H7 (cell line): ENCODE measurements around the gene SUFU. TPM values are rescaled to one million over a fixed set of nuclear protein-coding genes. Genes with fewer than 3 reads are reported as not detected.
"Not testable (repeated sequence)": the region's sequence is repeated elsewhere in the genome, so short reads cannot be mapped to it uniquely, and the experiment has no call there.

Experiments
- DNase-seq: peaks from one replicate; pipeline ENCODE4 v3.0.0; 2012
- H3K27me3 ChIP-seq: 2 replicates; pipeline ENCODE4 v1.6.0; 2011; ENCODE audit warnings: mild to moderate bottlenecking, low read length; ENCODE audit not compliant: control insufficient read depth, insufficient read depth
- H3K36me3 ChIP-seq: replicated peaks from 2 replicates; pipeline ENCODE4 v1.5.1; 2011; ENCODE audit warnings: low read length; ENCODE audit not compliant: control insufficient read depth, insufficient read depth
- H3K4me3 ChIP-seq: 2 replicates; pipeline ENCODE4 v1.5.1; 2011; ENCODE audit warnings: low read depth, mild to moderate bottlenecking, control low read depth, low read length, moderate library complexity; ENCODE audit not compliant: insufficient read depth
- total RNA-seq: library from RNA; depleted of rRNA; stranded (reverse); fragments of >200 nt; shearing (Covaris generic); gene quantifications from 2 replicates; pipeline ENCODE4 v1.2.3, GENCODE V29; 2014

The SUFU gene
- total RNA-seq, 1 experiment from 2014 or later = 3.5 TPM

DNA sequence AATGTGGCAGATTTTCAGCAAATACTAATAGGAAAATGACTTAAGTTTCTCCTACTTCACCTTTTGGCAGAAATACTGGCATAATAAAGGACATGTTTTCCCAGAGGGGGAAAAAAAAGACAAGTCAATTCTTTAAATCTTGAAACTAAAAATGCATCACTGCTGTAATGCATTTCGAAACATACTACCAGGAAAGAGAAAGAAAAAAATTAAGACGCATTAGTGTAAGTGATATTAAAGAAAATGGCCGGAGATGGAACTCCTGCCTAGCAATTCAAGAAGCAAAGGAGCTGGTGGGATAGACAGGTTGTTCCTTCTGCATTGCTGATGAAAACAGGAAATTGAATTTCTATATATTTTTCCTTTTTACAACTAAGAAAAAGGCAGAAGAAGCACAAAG, 4.4 kb upstream of the SUFU start:
- H3K4me3 ChIP-seq = no peak overlapping the region
- H3K27me3 ChIP-seq = no peaks in the 10 kb centered on the region
- H3K36me3 ChIP-seq = no peaks in the 10 kb centered on the region; the same call in 1 of the 2 replicates
- DNase-seq = no peak

DNA sequence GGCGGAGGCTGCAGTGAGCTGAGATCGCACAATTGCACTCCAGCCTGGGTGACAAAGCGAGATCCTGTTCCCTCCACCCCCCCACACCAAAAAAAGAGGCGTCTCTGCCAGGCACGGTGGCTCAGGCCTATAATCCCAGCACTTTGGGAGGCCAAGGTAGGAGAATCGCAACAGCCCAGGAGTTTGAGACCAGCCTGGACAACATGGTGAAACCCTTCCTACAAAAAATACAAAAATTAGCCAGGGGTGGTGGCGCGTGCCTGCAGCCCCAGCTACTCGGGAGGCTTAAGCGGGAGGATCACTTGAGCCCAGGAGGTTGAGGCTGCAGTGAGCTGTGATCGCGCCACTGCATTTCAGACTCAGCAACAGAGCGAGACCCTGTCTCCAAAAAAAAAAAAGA, 3.1 kb upstream of the SUFU start:
- DNase-seq, H3K4me3 ChIP-seq: not testable (repeated sequence)

DNA sequence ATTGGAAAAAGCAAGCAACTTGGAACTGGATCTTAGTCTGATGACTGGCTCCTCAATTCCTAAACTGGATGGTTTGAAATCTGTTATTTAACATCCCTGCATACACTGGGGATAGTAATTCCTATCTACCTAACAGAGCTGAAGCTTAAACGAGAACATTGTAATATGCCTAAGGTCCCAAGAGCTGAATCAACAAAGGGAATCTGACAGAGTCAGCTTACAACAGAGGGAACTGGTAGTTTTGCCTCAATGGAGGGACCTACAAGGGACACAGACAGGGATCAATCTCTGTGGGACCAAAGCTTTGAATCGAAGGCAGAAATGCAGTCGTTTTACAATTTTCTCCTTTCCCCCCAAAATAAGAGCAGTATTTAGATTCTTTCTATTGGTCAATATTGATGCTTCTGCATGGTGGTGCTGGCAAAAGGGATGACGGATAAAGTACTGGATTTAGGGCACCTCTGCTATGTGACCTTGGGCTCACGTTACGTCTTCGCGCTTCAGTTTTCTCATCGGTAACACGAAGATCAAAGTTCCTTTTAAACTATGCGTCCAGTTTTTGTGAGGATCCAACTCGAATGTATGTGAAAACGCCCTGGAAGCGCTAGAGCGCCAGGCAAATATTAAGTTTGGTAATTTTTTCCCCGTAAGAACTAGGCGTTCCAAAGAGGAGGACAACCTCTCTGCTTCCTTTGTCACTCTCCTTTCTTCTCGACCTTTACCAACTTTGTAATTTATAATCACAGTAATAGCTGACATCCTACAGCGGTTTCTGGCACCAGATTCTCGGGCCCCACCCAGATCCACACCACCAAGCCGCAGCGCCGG, 2.4 kb upstream of the SUFU start:
- H3K36me3 ChIP-seq = no peaks in the 10 kb centered on the region; the same call in 1 of the 2 replicates
- H3K27me3 ChIP-seq = peaks cover 4% of the 10 kb centered on the region; the same call in 1 of the 2 replicates
- no peak for DNase-seq
- peak overlapping the region; percentile 90 for H3K4me3 ChIP-seq

More for the DNA sequence above, 3.1 kb upstream of the SUFU start:
- H3K36me3 ChIP-seq, H3K27me3 ChIP-seq: not testable (repeated sequence)

DNA sequence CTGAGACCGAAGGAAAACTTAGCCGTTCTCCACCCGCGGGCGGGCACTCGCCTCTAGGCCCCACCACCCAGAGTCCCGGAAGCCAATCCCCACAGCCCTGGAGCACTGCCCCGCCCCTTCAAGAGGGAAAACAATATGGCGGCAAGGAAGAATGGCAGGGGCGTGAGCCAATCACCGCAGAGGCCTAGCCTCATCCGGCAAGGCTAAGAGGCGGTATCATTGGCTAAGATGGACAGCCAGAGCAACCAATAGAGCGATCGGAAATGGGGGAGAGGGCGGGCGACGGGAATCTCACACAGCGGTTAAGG, 1.8 kb upstream of the SUFU start:
- DNase-seq = peak; percentile 99
- H3K27me3 ChIP-seq = peaks cover 4% of the 10 kb centered on the region; the same call in 1 of the 2 replicates
- H3K4me3 ChIP-seq = peak overlapping the region; percentile 90
- H3K36me3 ChIP-seq = no peaks in the 10 kb centered on the region

- peak; percentile 92 for DNase-seq
- Histone ChIP-seq H3K27me3 (peaks cover 4% of the 10 kb centered on the region; the same call in 1 of the 2 replicates), H3K4me3 (peak within 1 kb of the TSS; percentile 90), H3K36me3 (no peaks in the 10 kb centered on the region)
Observed at GRCh38 chr10:102502337-102503151, 1.2 kb upstream of the SUFU start, which contains the start of gene ACTR1A. TSS of gene ACTR1A (minus strand) at chr10:102502712. CDS start at chr10:102502647, 65 bp downstream.

GRCh38 chr10:102504179-102504975, 605 bp downstream of the SUFU start:
- DNase-seq = peak; percentile 81
- Histone ChIP-seq H3K36me3 (peaks cover 4% of the 10 kb centered on the region), H3K4me3 (peak overlapping the region; percentile 65), H3K27me3 (peaks cover 4% of the 10 kb centered on the region; the same call in 1 of the 2 replicates)

DNA sequence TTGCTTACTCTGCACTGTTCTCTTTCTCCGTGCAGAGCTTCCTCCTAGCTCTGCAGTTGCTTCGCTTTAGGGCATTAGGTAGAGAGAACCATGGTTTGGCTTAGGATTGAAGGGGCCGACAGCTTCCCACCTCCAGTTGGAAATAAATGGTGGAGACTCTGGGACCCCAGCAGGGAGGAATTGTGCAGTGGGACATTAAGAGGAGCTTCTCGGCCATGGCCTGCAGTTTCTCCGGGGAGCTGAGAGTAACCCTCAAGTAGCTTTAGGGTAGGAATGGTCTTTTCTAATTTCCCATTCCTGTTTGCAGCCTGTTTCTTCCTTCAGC, 1.2 kb downstream of the SUFU start:
- DNase-seq = no peak
- Histone ChIP-seq H3K27me3 (peaks cover 4% of the 10 kb centered on the region; the same call in 1 of the 2 replicates), H3K36me3 (peaks cover 4% of the 10 kb centered on the region), H3K4me3 (peak overlapping the region; percentile 65)

DNA sequence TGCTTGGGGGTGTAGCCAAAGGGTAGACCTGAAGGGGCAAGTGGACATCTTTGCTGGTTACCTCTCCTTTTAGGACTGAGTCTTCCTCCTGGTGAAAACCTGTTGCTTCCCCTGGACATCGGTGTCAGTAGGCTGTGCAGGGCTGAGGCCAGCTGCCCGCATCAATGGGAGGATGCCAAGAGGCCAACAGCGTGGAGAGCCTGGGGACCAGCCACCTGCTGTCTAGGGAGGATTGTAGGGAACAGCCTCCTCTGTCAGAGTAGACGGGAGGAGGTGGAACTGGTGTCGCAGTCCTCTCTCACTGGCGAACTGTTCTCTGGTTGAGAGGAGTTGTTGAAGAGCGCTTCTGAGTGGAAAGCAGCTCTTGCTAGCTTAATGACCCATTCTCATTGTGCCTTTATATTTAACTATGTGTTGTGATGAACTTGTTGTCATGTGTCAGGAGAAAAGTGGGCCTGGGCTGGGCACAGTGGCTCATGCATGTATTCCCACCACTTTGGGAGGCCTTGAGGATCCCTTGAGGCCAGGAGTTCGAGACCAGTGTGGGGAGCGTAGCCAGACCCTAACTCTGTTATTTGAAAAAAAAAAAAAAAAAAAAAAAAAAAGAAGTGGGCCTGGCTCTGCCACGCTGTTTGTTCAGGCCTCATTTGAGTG, 1.8 kb downstream of the SUFU start:
- H3K36me3 ChIP-seq = peaks cover 4% of the 10 kb centered on the region

DNA sequence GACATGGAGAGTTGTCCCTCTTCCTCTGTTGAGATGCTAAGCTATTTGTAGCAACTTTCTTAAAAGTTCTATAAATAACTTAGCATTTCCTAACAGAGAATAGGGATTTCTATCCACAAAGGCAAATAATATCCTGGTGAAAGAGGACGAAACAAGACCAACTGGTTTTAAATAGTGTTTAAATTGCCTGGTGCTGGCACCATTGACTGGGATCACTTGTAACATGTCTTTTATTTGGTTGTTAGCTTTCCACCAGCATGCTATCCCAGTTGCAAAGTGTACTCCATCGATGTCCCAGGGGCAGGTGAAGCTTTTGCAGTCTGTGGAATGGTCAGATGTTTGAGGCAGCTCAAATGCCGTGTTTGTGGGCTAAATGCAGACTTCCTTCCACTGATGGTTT, 3.7 kb downstream of the SUFU start:
- Histone ChIP-seq H3K27me3 (peaks cover 4% of the 10 kb centered on the region; the same call in 1 of the 2 replicates), H3K4me3 (no peak overlapping the region), H3K36me3 (peaks cover 4% of the 10 kb centered on the region)
- no peak for DNase-seq

More for the DNA sequence above, 1.8 kb downstream of the SUFU start:
- peaks cover 4% of the 10 kb centered on the region; the same call in 1 of the 2 replicates for H3K27me3 ChIP-seq
- H3K4me3 ChIP-seq = no peak overlapping the region
- DNase-seq = no peak

- DNase-seq = no peak
- Histone ChIP-seq H3K36me3 (peaks cover 4% of the 10 kb centered on the region), H3K4me3 (no peak overlapping the region)
Observed at GRCh38 chr10:102508506-102508905, 4.7 kb downstream of the SUFU start.

GRCh38 chr10:102509387-102509786, 5.6 kb downstream of the SUFU start:
- no peak for DNase-seq
- no peak overlapping the region for H3K4me3 ChIP-seq
- peaks cover 4% of the 10 kb centered on the region; the same call in 1 of the 2 replicates for H3K27me3 ChIP-seq
- peaks cover 4% of the 10 kb centered on the region for H3K36me3 ChIP-seq

More at GRCh38 chr10:102508506-102508905, 4.7 kb downstream of the SUFU start:
- H3K27me3 ChIP-seq = peaks cover 4% of the 10 kb centered on the region; the same call in 1 of the 2 replicates

GRCh38 chr10:102511583-102512274, 8.0 kb downstream of the SUFU start:
- no peak overlapping the region for H3K4me3 ChIP-seq
- H3K36me3 ChIP-seq = peaks cover 4% of the 10 kb centered on the region
- no peak for DNase-seq
- H3K27me3 ChIP-seq = no peaks in the 10 kb centered on the region

DNA sequence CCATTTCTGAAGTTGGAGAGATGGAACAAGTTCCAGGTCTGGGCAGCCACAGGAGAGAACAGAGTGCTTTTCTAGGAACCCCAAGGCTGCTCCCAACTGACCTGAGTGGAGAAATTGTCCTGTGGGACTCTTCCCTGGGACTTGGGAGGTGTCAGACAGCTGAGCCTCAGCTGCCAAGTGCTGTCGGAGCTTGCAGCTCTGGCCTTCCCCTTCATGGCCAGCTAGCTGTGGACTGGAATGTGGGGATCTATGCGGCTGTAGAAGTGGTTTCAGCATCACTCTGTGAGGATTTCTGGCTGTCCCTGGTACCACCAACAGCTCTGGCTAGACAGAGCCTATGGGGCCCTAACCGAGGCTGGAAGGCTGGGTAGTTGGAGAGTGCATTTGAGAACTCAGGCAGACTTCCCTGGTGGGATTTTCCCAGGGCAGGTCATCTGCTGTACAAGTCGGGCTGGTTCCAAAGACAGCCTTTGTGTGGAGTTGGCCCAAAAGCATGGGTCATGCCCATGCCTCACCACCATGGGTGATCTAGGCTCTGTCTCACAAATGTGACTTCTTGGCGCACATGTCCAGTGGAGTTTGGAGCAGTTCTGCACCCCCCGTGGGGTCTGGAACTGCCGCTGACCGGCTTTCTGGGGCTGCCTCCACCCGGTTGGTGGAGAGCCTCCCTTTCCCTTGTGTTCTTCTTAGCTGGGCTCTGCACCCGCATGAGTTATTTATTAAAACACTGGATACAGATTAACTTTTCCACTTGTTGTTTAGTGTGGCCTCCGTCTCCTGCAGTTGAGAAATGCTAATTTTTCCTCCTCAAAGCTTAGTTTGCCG, 10.9 kb downstream of the SUFU start:
- Histone ChIP-seq H3K36me3 (no peaks in the 10 kb centered on the region), H3K27me3 (no peaks in the 10 kb centered on the region), H3K4me3 (no peak overlapping the region)
- no peak for DNase-seq
